ENCODE results near the gene ARHGAP8. TPM values are rescaled to one million over a fixed set of nuclear protein-coding genes. Genes with fewer than 3 reads are reported as not detected.

ARHGAP8 gene
- total RNA-seq (2014; rRNA removed; shearing (Covaris generic)) (not detected in 2 replicates), total RNA-seq (2022) (not detected in 2 replicates), Bru-seq, nascent RNA (not detected), BruChase-seq, experiment 1, labeled RNA remaining after a 6-hour chase (not detected), BruChase-seq, experiment 2, labeled RNA remaining after a 2-hour chase (percentile 19 among the genes with signal in this experiment)
- long read RNA-seq: 0 reads

DNA sequence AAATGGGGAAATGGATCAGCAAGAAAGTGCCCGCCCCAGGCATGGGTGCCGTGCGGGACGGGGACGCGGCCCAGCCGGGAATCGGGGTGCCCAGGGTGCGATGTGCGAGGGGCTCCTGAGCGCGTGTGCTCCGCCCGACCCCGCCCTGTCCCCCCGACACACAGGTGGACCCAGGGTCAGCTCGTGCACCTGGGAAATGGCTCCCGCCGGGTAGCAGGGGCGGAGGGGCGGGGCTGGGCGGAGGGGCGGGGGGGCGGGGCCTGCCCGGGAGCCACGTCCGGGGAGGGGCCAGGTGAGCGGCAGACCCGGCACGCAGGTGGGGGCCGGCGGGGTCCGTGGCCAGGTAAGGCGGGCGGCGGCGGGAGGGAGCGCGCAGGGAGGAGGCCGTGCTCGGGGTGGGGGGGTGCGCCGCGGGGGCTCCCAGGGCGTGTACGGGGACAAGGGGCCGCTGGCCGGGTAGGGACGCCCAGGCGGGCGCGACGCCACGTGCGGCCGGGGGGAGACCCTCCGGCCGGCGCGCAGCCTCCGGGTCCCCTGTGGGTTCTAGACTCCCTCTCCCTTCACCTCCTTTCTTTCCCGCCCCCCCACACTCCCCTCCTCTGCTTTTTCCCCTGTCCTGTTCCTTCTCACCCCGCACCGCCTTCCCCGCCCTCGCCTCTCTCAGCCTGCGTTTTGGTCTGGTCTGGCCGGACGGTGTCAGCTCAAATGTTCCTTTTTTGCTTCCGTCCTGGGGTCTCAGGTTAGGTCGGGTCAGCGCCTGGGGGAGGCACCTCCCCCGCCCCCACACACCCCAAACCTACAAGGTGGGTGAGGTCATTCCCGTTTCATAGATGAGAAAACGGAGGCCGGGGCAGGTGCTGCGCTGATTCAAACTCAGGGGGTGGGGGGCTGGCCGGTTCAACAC is at the start of gene ARHGAP8:
TSS of gene ARHGAP8 (plus strand) at position 291 of the 904 bp plus-strand sequence. CDS start 33,953 bp downstream, outside the sequence.
- Histone ChIP-seq H4K20me1 (ENCODE audit: insufficient read depth, low read length) (no peaks in the 10 kb centered on the region), H3K36me3 (ENCODE audit: insufficient read depth, low read length) (no peaks in the 10 kb centered on the region), H3K9me2 (ENCODE audit: insufficient read depth, low read length) (no peaks in the 10 kb centered on the region), H3K79me2 (ENCODE audit: insufficient read depth, low read depth, low read length) (no peaks in the 10 kb centered on the region), H3K4me1 (ENCODE audit: insufficient read depth, low read length, poor library complexity, severe bottlenecking) (no peaks in the 10 kb centered on the region), H3K4me3 (ENCODE audit: low read depth, low read length, poor library complexity, severe bottlenecking) (no peak within 1 kb of the TSS), H3K9me3 (ENCODE audit: low read length) (no peaks in the 10 kb centered on the region), H3K4me2 (ENCODE audit: low read length) (no peak within 1 kb of the TSS), H2AFZ (ENCODE audit: low read length) (no peak within 1 kb of the TSS), H3K27ac (ENCODE audit: low read depth, low read length, poor library complexity, severe bottlenecking) (no peak within 1 kb of the TSS)
- no peak for DNase-seq (ENCODE audit: low spot score)
- BruUV-seq (replicated peaks): no TSS peak
- intact Hi-C loops (cut with micrococcal nuclease; ENCODE audit: unreplicated experiment): no loop called here
- ChIA-PET CTCF (ENCODE audit: unreplicated experiment) (no interaction called here), POLR2A (interaction anchor here (1.1 kb wide), 1 partner anchor 10 kb away, joined by 3 read pairs; no protein-coding TSS in a partner anchor)
- TF ChIP-seq, protein P1, sequence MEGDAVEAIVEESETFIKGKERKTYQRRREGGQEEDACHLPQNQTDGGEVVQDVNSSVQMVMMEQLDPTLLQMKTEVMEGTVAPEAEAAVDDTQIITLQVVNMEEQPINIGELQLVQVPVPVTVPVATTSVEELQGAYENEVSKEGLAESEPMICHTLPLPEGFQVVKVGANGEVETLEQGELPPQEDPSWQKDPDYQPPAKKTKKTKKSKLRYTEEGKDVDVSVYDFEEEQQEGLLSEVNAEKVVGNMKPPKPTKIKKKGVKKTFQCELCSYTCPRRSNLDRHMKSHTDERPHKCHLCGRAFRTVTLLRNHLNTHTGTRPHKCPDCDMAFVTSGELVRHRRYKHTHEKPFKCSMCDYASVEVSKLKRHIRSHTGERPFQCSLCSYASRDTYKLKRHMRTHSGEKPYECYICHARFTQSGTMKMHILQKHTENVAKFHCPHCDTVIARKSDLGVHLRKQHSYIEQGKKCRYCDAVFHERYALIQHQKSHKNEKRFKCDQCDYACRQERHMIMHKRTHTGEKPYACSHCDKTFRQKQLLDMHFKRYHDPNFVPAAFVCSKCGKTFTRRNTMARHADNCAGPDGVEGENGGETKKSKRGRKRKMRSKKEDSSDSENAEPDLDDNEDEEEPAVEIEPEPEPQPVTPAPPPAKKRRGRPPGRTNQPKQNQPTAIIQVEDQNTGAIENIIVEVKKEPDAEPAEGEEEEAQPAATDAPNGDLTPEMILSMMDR (conservative IDR thresholded peaks at IDR 0.05; ENCODE audit: low read length): no peak
- TF ChIP-seq EZH2phosphoT487 (IDR thresholded peaks at IDR 0.05; ENCODE audit: borderline replicate concordance, low read depth, low read length): no peak

DNA sequence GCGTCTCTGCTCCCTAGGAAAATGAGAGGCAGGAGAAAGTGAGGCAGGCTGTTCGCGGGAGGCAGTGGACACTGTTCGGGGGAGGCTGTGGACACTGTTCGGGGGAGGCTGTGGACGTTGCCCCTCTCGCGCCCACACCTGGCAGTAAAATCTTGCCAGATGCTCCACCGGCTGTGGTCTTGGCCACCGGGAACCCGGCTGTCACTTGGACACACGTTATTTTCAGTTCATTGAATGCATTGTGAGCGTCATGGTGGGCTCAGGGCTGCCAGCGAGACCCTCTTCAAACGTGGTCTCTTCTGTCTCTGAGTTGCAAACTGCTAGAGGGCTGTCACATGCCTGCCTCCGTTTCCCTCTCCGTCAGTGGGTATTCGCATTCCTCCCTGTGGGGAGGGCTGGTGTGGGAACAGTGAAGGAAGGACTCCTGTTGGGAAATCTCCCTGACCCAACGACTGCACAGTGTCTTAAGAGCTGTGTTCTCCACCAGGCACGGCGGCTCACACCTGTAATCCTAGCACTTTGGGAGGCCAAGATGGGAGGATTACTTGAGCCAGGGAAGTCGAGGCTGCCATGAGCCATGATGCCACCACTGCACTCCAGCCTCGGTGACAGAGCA is 49.0 kb upstream of the ARHGAP8 start:
- BruUV-seq (replicated peaks): no TSS peak
- H3K4me2 ChIP-seq (ENCODE audit: low read length): no peak overlapping the region
- H3K4me3 ChIP-seq (ENCODE audit: low read depth, low read length, poor library complexity, severe bottlenecking): no peak overlapping the region
- ChIA-PET CTCF (ENCODE audit: unreplicated experiment) (no interaction called here), POLR2A (no interaction called here)
- H4K20me1 ChIP-seq (ENCODE audit: insufficient read depth, low read length): no peaks in the 10 kb centered on the region
- TF ChIP-seq, protein P1 (conservative IDR thresholded peaks at IDR 0.05; ENCODE audit: low read length): no peak
- TF ChIP-seq EZH2phosphoT487 (IDR thresholded peaks at IDR 0.05; ENCODE audit: borderline replicate concordance, low read depth, low read length): no peak
- H3K4me1 ChIP-seq (ENCODE audit: insufficient read depth, low read length, poor library complexity, severe bottlenecking): peaks cover 4% of the 10 kb centered on the region
- intact Hi-C loops (cut with micrococcal nuclease; ENCODE audit: unreplicated experiment): no loop called here
- H3K27ac ChIP-seq (ENCODE audit: low read depth, low read length, poor library complexity, severe bottlenecking): no peak overlapping the region
- H3K36me3 ChIP-seq (ENCODE audit: insufficient read depth, low read length): no peaks in the 10 kb centered on the region
- H3K79me2 ChIP-seq (ENCODE audit: insufficient read depth, low read depth, low read length): no peaks in the 10 kb centered on the region
- no peaks in the 10 kb centered on the region for H3K9me3 ChIP-seq (ENCODE audit: low read length)
- H3K9me2 ChIP-seq (ENCODE audit: insufficient read depth, low read length): no peaks in the 10 kb centered on the region
- no peak overlapping the region for H2AFZ ChIP-seq (ENCODE audit: low read length)
- DNase-seq (ENCODE audit: low spot score): no peak
